T-helper 17 cell (primary cell): ENCODE data around the gene LSM4. TPM values are rescaled to one million over a fixed set of nuclear protein-coding genes. Genes with fewer than 3 reads are reported as not detected.

ENCODE experiments used
- ATAC-seq: fragments of 150-1000 bp; cut with Tn5 transposase; 2 replicates; pipeline ENCODE4 v1.10.0; 2021; ENCODE audit warnings: mild to moderate bottlenecking, moderate library complexity
- DNase-seq, 3 donors: peaks; one replicate each; pipeline versions ENCODE4 v3.0.0 to v3.0.0-alpha.2; 2020 to 2021
- H3K9me3 ChIP-seq: one replicate; pipeline ENCODE4 v1.7.0; 2013; ENCODE audit warnings: low read length, mild to moderate bottlenecking; ENCODE audit not compliant: control insufficient read depth, poor library complexity, severe bottlenecking
- H3K27ac Mint-ChIP-seq: one replicate; pipeline ENCODE4 v1.8.0; 2022; ENCODE audit warnings: mild to moderate bottlenecking, moderate library complexity, mixed read lengths
- H3K27me3 Mint-ChIP-seq: one replicate; pipeline ENCODE4 v1.8.0; 2022; ENCODE audit warnings: mixed read lengths
- H3K36me3 Mint-ChIP-seq: one replicate; pipeline ENCODE4 v1.8.0; 2022; ENCODE audit warnings: low read depth, mixed read lengths
- H3K4me1 Mint-ChIP-seq: one replicate; pipeline ENCODE4 v1.8.0; 2022; ENCODE audit warnings: mild to moderate bottlenecking, mixed read lengths
- H3K4me3 Mint-ChIP-seq: one replicate; pipeline ENCODE4 v1.8.0; 2022; ENCODE audit warnings: mild to moderate bottlenecking, moderate library complexity, mixed read lengths
- total RNA-seq, 4 donors: library from RNA in 2 of 4; stranded (reverse) in 2 of 4; gene quantifications; one replicate each; pipeline ENCODE4 v1.2.3 and lab custom pipeline; 2022 to 2026

Gene LSM4
- total RNA-seq, 2 donors from 2014 or later = 43.3 to 46.6 TPM

GRCh38 chr19:18290302-18291018 lies 32.4 kb downstream of the LSM4 start:
- Mint-ChIP-seq H3K4me3 (peak overlapping the region; percentile 88), H3K4me1 (peaks cover 49% of the 10 kb centered on the region)
- peak; percentile 66 for ATAC-seq

GRCh38 chr19:18289471-18290301 lies 33.2 kb downstream of the LSM4 start:
- Mint-ChIP-seq H3K36me3 (no peaks in the 10 kb centered on the region), H3K27me3 (no peaks in the 10 kb centered on the region), H3K4me1 (peaks cover 51% of the 10 kb centered on the region), H3K27ac (peak overlapping the region; percentile 99), H3K4me3 (peak overlapping the region; percentile 88)
- no peak for DNase-seq
- no peak for ATAC-seq
- no peaks in the 10 kb centered on the region for H3K9me3 ChIP-seq

More at GRCh38 chr19:18290302-18291018, 32.4 kb downstream of the LSM4 start:
- no peaks in the 10 kb centered on the region for H3K9me3 ChIP-seq
- Mint-ChIP-seq H3K27ac (peak overlapping the region; percentile 99), H3K36me3 (no peaks in the 10 kb centered on the region), H3K27me3 (no peaks in the 10 kb centered on the region)
- peak; percentile 62 to 83 (median 68) for DNase-seq

GRCh38 chr19:18287836-18288772 lies 34.8 kb downstream of the LSM4 start:
- Mint-ChIP-seq H3K27me3 (no peaks in the 10 kb centered on the region), H3K4me3 (no peak overlapping the region), H3K27ac (peak overlapping the region; percentile 51), H3K4me1 (peaks cover 42% of the 10 kb centered on the region), H3K36me3 (no peaks in the 10 kb centered on the region)
- ATAC-seq = no peak
- DNase-seq = no peak
- H3K9me3 ChIP-seq = no peaks in the 10 kb centered on the region

- DNase-seq (no peak), ATAC-seq (no peak)
- H3K4me1 Mint-ChIP-seq = peaks cover 44% of the 10 kb centered on the region
- no peak overlapping the region for H3K27ac Mint-ChIP-seq
- H3K36me3 Mint-ChIP-seq = no peaks in the 10 kb centered on the region
- H3K27me3 Mint-ChIP-seq = no peaks in the 10 kb centered on the region
- H3K9me3 ChIP-seq = no peaks in the 10 kb centered on the region
- no peak overlapping the region for H3K4me3 Mint-ChIP-seq
Measured at GRCh38 chr19:18286973-18287635, 35.8 kb downstream of the LSM4 start.

- no peaks in the 10 kb centered on the region for H3K27me3 Mint-ChIP-seq
- peak overlapping the region; percentile 43 for H3K4me3 Mint-ChIP-seq
- peak overlapping the region; percentile 72 for H3K27ac Mint-ChIP-seq
- DNase-seq = no peak
- H3K36me3 Mint-ChIP-seq = peaks cover under 1% of the 10 kb centered on the region
- ATAC-seq = no peak
- H3K9me3 ChIP-seq = no peaks in the 10 kb centered on the region
- peaks cover 33% of the 10 kb centered on the region for H3K4me1 Mint-ChIP-seq
Measured at GRCh38 chr19:18284712-18285360, 38.0 kb downstream of the LSM4 start.

GRCh38 chr19:18283338-18283737 lies 39.5 kb downstream of the LSM4 start:
- ATAC-seq (no peak), DNase-seq (no peak)
- no peak overlapping the region for H3K4me3 Mint-ChIP-seq
- H3K9me3 ChIP-seq = no peaks in the 10 kb centered on the region
- peaks cover 6% of the 10 kb centered on the region for H3K36me3 Mint-ChIP-seq
- peak overlapping the region; percentile 99 for H3K27ac Mint-ChIP-seq
- H3K27me3 Mint-ChIP-seq = no peaks in the 10 kb centered on the region
- peaks cover 38% of the 10 kb centered on the region for H3K4me1 Mint-ChIP-seq

GRCh38 chr19:18282788-18283141 lies 40.1 kb downstream of the LSM4 start:
- ATAC-seq = no peak
- Mint-ChIP-seq H3K4me3 (peak overlapping the region; percentile 91), H3K4me1 (peaks cover 43% of the 10 kb centered on the region), H3K36me3 (peaks cover 6% of the 10 kb centered on the region), H3K27me3 (no peaks in the 10 kb centered on the region), H3K27ac (peak overlapping the region; percentile 99)
- DNase-seq = no peak
- H3K9me3 ChIP-seq = no peaks in the 10 kb centered on the region

- Mint-ChIP-seq H3K36me3 (peaks cover 6% of the 10 kb centered on the region), H3K27ac (peak overlapping the region; percentile 99), H3K27me3 (no peaks in the 10 kb centered on the region), H3K4me1 (peaks cover 43% of the 10 kb centered on the region), H3K4me3 (peak overlapping the region; percentile 91)
- no peaks in the 10 kb centered on the region for H3K9me3 ChIP-seq
- DNase-seq (no peak), ATAC-seq (no peak)
Measured at GRCh38 chr19:18282021-18282787, 40.7 kb downstream of the LSM4 start.

- peak; percentile 98 to 99 (median 99) for DNase-seq
- Mint-ChIP-seq H3K4me3 (peak within 1 kb of the TSS; percentile 94), H3K27ac (peak within 1 kb of the TSS; percentile 99), H3K36me3 (peaks cover 6% of the 10 kb centered on the region), H3K27me3 (no peaks in the 10 kb centered on the region), H3K4me1 (peaks cover 39% of the 10 kb centered on the region)
- peak; percentile 74 for ATAC-seq
- no peaks in the 10 kb centered on the region for H3K9me3 ChIP-seq
Measured at GRCh38 chr19:18281082-18282020, 41.5 kb downstream of the LSM4 start, which contains the start of gene JUND. JUND (minus strand) TSS chr19:18281622; CDS start chr19:18281484, 138 bp downstream.

GRCh38 chr19:18280247-18281081 lies 42.4 kb downstream of the LSM4 start:
- H3K4me1 Mint-ChIP-seq = peaks cover 36% of the 10 kb centered on the region
- ATAC-seq (peak; percentile 14), DNase-seq (peak; percentile 76 to 80 (median 77))
- H3K27me3 Mint-ChIP-seq = no peaks in the 10 kb centered on the region
- H3K9me3 ChIP-seq = no peaks in the 10 kb centered on the region
- H3K4me3 Mint-ChIP-seq = peak overlapping the region; percentile 94
- H3K36me3 Mint-ChIP-seq = peaks cover 6% of the 10 kb centered on the region
- H3K27ac Mint-ChIP-seq = peak overlapping the region; percentile 99
